Measurements from ENCODE around the gene PXDN.

Gene PXDN

GRCh38 chr2:1660656-1661640, 83.4 kb downstream of the PXDN start:
- no peak for DNase-seq

GRCh38 chr2:1659951-1660565, 84.3 kb downstream of the PXDN start:
- DNase-seq: no peak

- no peak for DNase-seq
These were observed 85.7 kb downstream of the PXDN start for GRCh38 chr2:1658394-1659151.

- no peak for DNase-seq
These were observed 87.1 kb downstream of the PXDN start for GRCh38 chr2:1656961-1657841.

- no peak for DNase-seq
These were observed 87.9 kb downstream of the PXDN start for GRCh38 chr2:1656326-1656960.

GRCh38 chr2:1655461-1655860, 88.9 kb downstream of the PXDN start:
- DNase-seq: no peak

GRCh38 chr2:1654696-1655374, 89.5 kb downstream of the PXDN start:
- DNase-seq: no peak

GRCh38 chr2:1653956-1654695, 90.2 kb downstream of the PXDN start:
- no peak for DNase-seq

- DNase-seq: no peak
These were observed 92.1 kb downstream of the PXDN start for GRCh38 chr2:1652034-1652790.

- DNase-seq: no peak
These were observed 92.9 kb downstream of the PXDN start for GRCh38 chr2:1651121-1652033.

- no peak for DNase-seq
These were observed 94.0 kb downstream of the PXDN start for GRCh38 chr2:1650085-1650872.

- DNase-seq: no peak
These were observed 94.9 kb downstream of the PXDN start for GRCh38 chr2:1649103-1650084.

GRCh38 chr2:1648241-1649102, 95.8 kb downstream of the PXDN start:
- DNase-seq: no peak

GRCh38 chr2:1647417-1648240, 96.7 kb downstream of the PXDN start:
- DNase-seq: no peak

Data from NCI-H345 (cell line).